G401 (cell line): ENCODE data around the gene GPHN. TPM values are rescaled to one million over a fixed set of nuclear protein-coding genes. Genes with fewer than 3 reads are reported as not detected.
A peak's percentile ranks its signal among the peaks of the same experiment; 100 is the strongest.
"Not testable (repeated sequence)": the region's sequence is repeated elsewhere in the genome, so short reads cannot be mapped to it uniquely, and the experiment has no call there.

Experiments
- DNase-seq: peaks from one replicate; pipeline ENCODE4 v3.0.0-alpha.2; 2015; ENCODE audit warnings: low spot score
- in situ Hi-C: cut with HindIII; loops from 2 replicates; pipeline ENCODE4 v1.10.0; 2016; ENCODE audit warnings: low sequenced_read_pairs, mixed read lengths
- total RNA-seq: library from RNA; depleted of rRNA; stranded (reverse); fragments of >200 nt; shearing (Covaris generic); gene quantifications from 2 replicates; pipeline ENCODE4 v1.2.3, GENCODE V29; 2014

Gene GPHN
- total RNA-seq, 1 experiment from 2014 or later = 19.8 TPM

DNA sequence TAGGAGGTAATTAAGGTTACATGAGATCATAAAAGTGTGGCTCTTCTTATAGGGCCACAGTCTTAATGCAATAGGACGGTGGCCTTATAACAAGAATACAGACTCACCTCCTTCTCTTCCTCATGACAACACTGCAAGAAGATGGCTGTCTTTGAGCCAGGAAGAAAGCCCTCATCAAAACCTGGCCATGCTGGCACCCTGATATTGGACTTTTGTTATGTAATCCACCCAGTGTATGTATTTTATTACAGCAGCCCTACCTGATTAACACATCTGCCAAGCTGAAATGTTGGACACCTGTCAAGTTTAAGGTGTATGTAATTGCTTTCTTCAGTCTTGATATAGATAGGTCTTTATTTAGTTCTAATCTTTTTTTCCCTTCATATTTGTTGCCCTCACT, 217.0 kb downstream of the GPHN start:
- no peak for DNase-seq
- in situ Hi-C loops = no loop called here

GRCh38 chr14:66731298-66731697, 223.4 kb downstream of the GPHN start:
- DNase-seq, in situ Hi-C loops: not testable (repeated sequence)

DNA sequence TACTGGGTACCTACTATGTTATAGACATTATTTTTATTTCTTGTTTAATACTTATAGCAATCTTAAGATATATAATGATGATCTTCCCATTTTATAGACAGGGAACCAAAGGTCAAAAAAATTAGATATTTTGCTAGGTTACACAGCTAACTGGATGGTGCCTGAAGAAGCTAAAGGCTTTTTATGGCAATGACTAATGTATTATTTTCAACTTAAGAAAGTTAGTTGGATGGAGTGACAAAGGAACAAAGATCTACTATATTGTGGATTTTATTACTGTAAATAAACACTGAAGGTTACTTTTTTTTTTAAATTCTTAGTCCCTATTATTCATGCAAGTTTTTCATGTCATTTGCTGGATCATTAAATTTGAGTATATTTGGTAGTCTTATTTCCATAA, 227.9 kb downstream of the GPHN start:
- in situ Hi-C loops = no loop called here
- no peak for DNase-seq

DNA sequence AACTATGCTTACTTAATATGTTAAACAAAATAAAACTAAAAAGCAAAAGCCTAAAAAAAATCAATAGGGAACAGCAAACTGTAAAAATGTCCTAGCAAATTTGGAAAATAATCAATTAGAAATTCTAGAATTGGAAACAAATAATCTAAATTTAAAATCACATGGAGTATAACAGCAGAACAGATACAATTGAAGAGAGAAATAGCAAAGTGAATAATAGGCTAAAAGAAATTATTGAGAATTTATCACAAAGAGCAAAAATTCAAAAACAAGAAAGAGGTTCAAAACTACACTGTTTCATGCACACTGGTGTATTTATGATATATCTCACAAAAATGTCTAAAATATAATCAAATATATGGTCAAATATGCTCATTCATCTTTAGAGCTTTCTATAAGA, 231.9 kb downstream of the GPHN start:
- in situ Hi-C loops = no loop called here
- DNase-seq = no peak

DNA sequence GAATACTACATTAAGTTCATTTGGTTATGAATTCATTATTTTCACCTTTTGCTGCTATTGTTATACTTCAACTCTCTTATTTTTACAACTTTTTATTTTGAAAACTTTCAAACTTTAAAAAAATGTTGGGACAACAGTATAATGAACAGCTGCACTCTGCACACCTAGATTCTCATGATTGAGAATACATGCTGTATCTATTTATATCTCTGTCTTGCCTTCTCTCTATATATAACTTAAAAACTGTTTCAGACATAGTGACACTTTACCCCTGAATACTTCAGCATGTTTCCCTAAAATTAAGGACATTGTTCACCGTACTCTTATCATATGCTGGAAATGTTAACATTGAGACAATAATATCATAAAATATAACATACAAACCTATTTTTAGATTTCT, 237.1 kb downstream of the GPHN start:
- no peak for DNase-seq
- in situ Hi-C loops = no loop called here

DNA sequence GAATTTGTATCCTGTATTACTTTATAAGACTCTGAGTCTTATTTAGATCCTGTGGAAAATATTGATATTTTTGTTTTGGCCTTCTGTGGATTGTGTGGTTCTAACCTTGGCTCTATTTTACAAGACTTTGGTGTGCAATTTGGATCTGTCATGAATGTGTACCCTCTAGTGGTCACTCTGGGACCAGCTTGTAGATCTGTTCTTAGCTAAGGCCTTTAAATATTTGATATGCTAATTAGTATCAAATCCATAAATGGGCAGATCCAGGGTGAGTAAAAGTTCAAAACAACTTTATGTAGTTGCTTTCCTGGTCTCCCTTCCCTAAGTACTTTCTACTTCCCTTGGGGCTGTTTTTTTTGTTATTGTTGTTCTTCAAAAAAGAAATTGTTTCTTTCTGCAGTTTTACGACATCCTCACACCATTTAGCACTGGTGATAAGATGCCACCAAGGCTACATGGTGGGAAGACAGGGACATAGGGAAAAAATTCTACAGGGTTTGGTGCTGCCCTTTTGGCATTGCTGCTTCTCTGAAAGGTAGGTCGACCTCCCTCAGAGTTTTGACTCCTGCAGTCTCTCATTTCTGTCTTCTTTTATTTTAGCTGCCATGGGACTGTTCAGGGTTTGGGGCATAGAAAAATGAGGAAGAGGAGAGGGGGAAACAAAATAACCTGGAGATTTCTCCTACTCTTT, 238.5 kb downstream of the GPHN start:
- peak; percentile 24 for DNase-seq
- in situ Hi-C loops = no loop called here

- in situ Hi-C loops = no loop called here
- no peak for DNase-seq
These were observed 244.2 kb downstream of the GPHN start for GRCh38 chr14:66752109-66752508.

- in situ Hi-C loops = no loop called here
- no peak for DNase-seq
These were observed 250.2 kb downstream of the GPHN start for GRCh38 chr14:66758031-66758613.

DNA sequence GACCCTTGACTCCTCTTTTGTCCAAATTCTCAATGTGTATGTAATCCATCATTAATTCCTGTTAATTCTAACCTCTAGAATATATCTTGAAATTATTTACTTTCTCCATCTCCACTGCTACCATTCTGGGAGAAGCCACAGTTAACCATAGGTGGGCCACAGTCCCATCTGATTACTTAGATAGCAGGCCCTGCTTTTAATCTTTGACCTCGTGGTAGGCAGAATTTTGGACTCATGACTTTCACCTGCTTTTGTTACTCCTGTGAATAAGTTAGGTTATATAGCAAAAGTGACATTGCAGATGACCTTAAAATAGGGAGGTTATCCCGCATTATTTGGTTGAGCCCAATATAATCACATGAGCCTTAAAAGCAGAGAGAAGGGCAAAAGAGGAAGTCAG, 264.2 kb downstream of the GPHN start:
- DNase-seq = no peak
- in situ Hi-C loops = no loop called here

GRCh38 chr14:66782853-66783252, 274.9 kb downstream of the GPHN start:
- in situ Hi-C loops = no loop called here

DNA sequence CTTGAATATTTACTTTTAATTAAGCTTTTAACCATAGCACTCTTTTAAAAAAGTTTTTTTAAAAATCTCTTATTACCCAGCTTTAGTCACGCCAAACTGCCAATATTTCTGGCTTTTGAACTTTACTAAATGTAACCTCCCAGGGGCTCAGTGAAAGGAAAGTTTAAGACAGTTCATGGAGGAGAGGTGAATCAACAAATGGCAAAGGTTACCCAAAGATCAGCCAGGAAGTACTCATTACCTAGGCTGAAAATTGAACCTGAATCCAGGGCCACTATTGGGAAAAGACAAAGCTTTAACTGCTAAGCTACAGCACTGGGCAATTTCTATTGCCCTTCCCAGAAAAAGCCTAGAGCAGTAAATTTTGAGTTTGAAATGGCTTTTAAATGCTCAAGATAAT, 282.2 kb downstream of the GPHN start:
- in situ Hi-C loops = no loop called here
- DNase-seq = no peak

More at GRCh38 chr14:66782853-66783252, 274.9 kb downstream of the GPHN start:
- DNase-seq = no peak

DNA sequence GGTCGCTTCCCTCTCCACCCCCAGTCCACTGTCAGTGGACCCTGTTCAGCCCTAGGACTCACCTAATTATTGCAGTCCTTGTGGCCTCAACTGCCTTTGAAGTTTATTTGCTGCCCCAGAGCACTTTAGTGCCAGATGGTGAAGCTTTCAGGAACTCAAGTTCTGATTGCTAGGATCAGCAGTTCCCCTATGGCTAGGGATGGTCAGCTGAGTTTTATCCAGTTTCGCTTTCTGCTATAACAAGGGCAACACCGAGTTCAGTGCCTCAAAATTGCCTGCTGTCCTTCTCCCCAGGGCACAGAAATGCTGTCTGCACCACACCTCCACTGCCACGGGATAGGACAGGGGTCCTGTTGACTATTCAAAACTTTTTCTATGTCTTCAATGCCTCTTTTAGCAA, 295.0 kb downstream of the GPHN start:
- in situ Hi-C loops = no loop called here
- DNase-seq = no peak

GRCh38 chr14:66804141-66804540, 296.2 kb downstream of the GPHN start:
- in situ Hi-C loops = no loop called here
- DNase-seq = no peak

DNA sequence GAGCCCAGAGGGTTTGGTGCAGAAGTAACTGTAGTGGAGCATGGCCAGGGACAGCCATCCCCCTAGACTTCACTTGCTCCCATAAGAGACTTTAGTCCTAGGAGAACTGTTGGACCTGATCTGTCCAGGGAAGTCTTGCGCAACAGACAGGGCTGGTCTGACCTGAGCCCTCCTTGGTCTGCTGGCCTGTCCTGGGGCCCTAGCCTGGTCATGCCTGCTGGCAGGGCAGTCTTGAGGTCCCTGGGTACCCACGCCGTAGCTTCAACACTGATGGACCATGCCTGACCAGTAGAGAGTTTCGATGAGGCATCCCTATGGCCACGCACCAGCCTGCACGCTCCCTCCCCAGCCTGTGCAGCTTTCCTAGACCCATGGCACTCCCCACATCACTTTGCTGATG, 305.7 kb downstream of the GPHN start:
- no peak for DNase-seq
- in situ Hi-C loops = no loop called here

GRCh38 chr14:66815687-66816086, 307.7 kb downstream of the GPHN start:
- in situ Hi-C loops = no loop called here
- DNase-seq = no peak

DNA sequence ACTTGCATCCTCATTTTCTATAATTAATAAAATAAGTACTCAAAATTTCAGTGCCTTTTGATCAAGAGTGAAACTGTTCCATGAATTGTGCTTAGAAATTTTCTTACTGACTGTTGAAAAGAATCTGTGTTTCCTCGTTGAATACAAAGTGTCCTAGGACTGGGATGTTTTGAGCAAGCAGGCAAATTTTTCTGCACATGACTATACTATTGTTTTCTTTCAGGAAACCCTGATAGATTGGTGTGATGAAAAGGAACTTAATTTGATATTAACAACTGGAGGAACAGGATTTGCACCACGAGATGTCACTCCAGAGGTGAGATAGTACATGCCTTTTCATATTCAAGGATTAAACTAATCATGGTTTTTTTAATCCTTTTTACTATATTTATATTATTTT, 316.3 kb downstream of the GPHN start:
- in situ Hi-C loops = no loop called here
- DNase-seq = no peak

- DNase-seq = no peak
- in situ Hi-C loops = no loop called here
These were observed 319.2 kb downstream of the GPHN start for GRCh38 chr14:66827182-66827581.

- DNase-seq = no peak
- in situ Hi-C loops = no loop called here
These were observed 323.2 kb downstream of the GPHN start for GRCh38 chr14:66831173-66831572.

DNA sequence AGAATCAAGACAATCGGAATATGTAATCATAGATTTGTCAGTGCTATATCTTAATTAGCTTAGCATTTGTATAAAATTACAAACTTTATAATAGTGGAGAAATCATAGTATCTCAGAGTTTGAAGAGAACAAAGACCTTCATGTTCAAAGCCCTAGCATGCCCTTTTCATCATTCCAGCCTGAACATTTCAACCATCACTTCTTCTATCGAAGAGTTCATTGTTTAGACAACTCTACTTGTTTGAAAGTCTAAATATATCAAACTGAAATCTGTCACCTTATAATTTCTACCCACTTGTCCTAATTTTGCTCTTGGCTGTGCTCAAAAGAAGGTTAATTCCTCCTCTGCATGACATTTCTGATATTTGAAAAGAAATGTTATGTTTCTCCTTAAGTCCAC, 325.9 kb downstream of the GPHN start:
- in situ Hi-C loops = no loop called here
- no peak for DNase-seq

- in situ Hi-C loops, DNase-seq: not testable (repeated sequence)
These were observed 329.5 kb downstream of the GPHN start for GRCh38 chr14:66837436-66837835.

GRCh38 chr14:66842911-66843512, 335.1 kb downstream of the GPHN start:
- DNase-seq = no peak
- in situ Hi-C loops = no loop called here
